NB4 (cell line): ENCODE data around the gene KCNC1.

Experiments used
- MYC ChIP-seq: IDR thresholded peaks from 2 replicates; pipeline ENCODE4 v1.6.1; 2011; ENCODE audit warnings: low read depth, low read length
- POLR2A ChIP-seq: IDR thresholded peaks from 2 replicates; pipeline ENCODE4 v1.6.1; 2011; ENCODE audit warnings: mild to moderate bottlenecking; ENCODE audit not compliant: insufficient read length; ENCODE audit errors: extremely low read depth
- TF ChIP-seq, protein P1 (sequence below): IDR thresholded peaks from 2 replicates; pipeline ENCODE4 v1.6.1; 2011; ENCODE audit warnings: low read depth, low read length
- TF ChIP-seq, protein P2 (sequence below): IDR thresholded peaks from one replicate; pipeline ENCODE4 v1.5.1; 2012; ENCODE audit warnings: low read depth, low read length

DNA sequence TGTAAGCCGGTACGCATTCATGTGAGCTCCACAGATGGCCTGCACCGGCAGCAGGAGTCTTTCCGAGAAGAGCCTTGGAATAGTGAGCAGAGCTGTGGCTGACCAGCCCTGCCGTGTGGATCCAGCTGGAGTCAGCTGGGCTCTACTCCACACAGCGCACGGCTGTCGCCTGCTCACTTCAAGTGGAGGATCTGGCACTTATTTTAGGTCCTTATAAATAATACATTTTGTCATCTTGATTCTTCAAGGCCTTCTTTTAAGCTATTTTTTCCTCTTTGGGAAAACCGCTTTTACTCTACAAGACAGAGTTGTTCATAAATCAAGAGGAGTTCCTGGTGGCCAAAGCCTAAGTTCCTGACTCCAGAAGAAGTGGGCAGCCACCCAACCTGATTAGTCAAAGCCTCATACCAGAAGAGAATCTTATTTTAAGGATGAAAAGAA, 93.8 kb downstream of the KCNC1 start:
- TF ChIP-seq POLR2A: no peak
- TF ChIP-seq, protein P1, sequence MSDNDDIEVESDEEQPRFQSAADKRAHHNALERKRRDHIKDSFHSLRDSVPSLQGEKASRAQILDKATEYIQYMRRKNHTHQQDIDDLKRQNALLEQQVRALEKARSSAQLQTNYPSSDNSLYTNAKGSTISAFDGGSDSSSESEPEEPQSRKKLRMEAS: no peak
- TF ChIP-seq, protein P2, sequence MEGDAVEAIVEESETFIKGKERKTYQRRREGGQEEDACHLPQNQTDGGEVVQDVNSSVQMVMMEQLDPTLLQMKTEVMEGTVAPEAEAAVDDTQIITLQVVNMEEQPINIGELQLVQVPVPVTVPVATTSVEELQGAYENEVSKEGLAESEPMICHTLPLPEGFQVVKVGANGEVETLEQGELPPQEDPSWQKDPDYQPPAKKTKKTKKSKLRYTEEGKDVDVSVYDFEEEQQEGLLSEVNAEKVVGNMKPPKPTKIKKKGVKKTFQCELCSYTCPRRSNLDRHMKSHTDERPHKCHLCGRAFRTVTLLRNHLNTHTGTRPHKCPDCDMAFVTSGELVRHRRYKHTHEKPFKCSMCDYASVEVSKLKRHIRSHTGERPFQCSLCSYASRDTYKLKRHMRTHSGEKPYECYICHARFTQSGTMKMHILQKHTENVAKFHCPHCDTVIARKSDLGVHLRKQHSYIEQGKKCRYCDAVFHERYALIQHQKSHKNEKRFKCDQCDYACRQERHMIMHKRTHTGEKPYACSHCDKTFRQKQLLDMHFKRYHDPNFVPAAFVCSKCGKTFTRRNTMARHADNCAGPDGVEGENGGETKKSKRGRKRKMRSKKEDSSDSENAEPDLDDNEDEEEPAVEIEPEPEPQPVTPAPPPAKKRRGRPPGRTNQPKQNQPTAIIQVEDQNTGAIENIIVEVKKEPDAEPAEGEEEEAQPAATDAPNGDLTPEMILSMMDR: no peak
- TF ChIP-seq MYC: no peak
